UCSD-AML1 (cell line): ENCODE data around the gene TNNI3.
"Not testable (repeated sequence)": the region's sequence is repeated elsewhere in the genome, so short reads cannot be mapped to it uniquely, and the experiment has no call there.

Experiments
- DNase-seq: peaks from one replicate; lab custom pipeline; 2025; ENCODE audit not compliant: unreplicated experiment; lab: John Stamatoyannopoulos, UW

TNNI3 gene

DNA sequence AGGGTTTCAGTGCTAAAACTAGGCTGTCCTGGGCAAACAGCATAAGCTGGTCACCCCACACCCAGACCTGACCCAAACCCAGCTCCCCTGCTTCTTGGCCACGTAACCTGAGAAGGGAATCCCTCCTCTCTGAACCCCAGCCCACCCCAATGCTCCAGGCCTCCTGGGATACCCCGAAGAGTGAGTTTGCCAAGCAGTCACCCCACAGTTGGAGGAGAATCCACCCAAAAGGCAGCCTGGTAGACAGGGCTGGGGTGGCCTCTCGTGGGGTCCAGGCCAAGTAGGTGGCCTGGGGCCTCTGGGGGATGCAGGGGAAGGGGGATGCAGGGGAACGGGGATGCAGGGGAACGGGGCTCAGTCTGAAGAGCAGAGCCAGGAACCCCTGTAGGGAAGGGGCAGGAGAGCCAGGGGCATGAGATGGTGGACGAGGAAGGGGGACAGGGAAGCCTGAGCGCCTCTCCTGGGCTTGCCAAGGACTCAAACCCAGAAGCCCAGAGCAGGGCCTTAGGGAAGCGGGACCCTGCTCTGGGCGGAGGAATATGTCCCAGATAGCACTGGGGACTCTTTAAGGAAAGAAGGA is 42.9 kb downstream of the TNNI3 start:
- DNase-seq = no peak

DNA sequence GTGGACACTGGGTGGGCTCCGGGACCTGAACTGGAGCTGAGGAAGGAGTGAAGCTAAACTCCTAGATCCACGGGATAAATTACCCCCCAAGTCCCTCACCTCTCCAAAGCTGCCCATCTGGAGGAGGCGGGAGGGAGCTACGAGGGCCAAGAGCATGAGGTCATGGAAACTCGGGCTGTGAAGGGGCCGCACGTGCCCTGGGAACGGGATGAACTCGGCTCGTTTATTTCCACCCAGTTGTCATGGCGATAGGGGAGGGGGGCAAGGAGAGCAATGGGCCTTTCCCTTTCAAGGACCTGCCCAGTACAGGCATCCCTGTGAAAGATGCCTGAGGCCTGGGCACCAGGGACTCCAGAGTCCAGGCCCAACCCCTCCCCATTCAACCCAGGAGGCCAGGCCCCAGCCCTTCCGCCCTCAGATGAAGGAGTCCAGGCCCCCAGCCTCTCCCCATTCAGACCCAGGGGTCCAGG is 43.9 kb downstream of the TNNI3 start:
- DNase-seq = no peak

DNA sequence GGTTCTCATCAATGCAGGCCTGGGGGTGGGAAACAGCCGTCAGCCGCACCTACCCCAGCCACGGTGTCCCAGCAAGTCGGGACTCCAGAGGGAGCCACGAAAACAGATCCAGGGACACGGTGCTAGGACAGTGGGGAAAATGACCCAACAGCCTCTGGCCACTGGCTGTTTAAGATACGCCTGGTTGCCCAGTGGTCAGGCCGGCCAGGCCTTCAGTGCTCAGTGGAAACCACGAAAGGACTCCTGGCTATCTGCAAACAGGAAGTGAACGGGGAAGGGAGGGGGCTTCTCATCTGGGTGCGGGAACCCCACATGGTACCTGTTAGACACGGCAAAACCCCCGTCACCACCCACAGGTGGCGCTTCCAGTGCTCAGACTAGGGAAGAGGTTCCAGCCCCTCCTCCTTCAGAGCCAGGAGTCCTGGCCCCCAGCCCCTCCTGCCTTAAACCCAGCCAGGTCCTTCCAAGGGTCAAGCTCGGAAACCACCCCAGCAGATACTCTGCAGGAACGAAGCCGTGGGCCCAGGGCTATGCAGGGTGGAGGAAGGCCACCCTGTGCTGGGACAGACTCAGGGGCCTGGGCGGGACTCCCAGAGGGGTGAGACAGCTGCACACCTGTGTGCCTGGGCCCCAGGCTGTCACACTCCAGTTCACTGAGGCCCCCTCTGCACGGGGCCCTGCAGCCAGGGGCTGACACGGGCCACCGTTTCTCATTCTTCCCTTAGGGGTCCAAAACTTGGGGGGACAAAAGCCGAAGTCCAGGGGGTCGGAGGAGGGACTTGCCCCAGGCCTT is 44.6 kb downstream of the TNNI3 start:
- DNase-seq = no peak

DNA sequence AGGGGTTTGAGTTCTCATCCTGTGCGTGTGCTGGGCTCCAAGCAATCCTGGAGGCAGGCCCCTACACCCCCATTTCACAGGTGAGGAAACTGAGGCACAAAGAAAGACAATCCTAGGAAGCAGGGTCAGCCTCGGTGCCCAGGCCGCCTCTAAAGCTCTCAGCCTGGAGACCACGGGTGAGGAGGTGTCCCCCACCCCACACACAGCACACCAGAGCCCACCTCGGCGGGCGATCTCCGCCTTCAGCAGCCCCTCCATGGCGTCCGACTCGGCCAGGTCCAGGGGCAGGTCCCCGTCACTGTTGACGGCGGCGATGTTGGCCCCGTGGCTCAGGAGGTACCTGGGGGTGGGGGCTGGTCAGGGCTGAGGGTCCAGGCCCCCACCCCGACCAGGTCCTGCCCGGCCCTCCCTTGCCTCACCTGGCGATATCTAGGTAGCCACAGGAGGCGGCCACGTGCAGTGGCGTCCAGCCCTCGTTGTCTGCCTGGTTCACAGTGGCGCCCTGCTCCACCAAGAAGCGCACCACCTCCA is 45.2 kb downstream of the TNNI3 start:
- DNase-seq = no peak

DNA sequence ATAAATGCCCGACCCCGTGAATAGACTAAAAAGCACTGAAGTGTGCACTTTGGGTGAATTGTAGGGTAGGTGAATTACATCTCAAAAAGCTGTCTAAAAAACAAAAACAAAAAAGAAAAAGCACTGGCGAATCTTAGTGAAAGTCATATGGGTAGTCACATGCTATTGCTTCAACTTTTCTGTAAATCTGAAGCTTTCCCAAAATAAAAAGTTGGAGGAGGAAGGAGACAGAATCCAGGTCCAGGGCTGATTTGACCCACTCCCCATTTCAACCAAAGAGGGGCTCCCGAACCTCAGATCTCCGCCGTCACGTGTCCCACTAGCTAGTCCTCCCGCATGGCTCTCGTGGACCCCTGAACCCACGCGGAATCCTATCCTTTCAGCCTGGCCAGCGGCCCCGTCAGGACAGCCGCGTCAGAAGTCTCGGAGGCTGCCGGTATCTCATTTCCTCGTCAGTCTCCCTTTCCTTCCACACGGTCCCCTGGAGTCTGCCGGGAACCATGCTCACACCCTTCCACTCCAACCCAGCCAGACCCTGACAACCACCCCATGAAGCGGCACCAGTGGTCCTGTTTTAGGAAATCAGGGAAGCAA is 46.2 kb downstream of the TNNI3 start:
- DNase-seq = no peak

DNA sequence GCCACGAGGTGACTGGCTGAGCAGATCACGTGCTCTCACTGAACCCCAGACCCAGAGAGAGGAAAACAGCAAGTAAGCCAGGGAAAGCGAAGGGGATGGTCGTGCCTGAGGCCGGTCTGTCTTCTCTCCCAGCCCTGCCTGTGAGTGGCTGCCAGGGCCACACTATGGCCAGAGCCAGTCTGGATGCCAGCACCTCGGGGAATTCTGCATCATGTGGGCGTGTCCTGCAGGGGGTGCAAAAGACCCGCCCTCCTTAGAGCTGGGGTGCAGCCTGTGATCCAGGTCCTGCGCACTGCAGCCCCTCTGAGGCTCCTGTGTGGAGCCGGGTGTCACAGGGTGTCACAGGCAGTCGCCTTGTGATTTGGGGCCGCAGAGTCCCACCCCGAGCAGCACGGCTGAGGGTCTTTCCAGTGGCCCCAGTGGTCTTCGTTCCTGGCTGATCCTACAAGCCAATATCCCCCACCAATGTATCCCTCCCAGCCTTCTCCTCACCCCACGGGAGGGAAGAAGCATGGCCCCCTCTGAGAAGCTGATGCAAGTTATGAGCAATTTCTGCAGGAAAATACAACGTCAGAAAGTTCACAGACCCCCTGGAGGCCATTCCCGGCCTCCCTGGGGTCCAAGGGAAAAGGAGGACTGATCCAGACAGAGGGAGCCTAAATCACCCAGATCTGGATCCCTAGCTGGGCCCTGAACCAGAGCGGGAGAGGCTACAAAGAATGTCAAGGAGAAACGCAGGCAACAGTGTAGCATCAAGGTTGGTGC is 47.8 kb downstream of the TNNI3 start:
- no peak for DNase-seq

DNA sequence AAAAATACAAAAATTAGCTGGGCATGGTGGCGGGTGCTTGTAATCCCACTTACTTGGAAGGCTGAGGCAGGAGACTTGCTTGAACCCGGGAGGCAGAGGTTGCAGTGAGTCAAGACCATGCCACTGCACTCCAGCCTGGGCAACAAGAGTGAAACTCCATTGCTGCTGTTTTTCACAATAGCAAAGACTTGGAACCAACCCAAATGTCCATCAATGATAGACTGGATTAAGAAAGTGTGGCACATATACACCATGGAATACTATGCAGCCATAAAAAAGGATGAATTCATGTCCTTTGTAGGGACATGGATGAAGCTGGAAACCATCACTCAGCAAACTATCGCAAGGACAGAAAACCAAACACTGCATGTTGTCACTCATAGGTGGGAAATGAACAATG is 50.3 kb downstream of the TNNI3 start:
- not testable (repeated sequence) for DNase-seq

DNA sequence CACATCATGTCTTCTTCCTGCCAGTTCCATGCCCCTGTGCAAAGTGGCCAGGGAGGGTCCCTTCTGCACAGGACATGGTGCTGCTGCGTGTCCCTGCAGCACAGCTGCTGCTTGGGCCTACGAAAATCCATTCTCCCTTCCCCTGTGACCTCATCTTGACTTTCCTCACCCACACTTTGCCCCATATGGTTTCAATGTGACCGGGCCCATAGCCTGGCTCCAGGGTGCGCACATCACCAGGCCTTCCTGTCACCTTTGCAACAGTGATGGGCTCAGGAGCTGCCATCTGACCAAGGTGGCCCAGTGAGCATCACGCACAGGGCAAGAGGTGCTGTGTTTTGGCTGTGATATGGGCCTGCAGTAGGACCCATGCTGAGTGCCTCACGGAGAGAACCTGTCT is 50.9 kb downstream of the TNNI3 start:
- no peak for DNase-seq

DNA sequence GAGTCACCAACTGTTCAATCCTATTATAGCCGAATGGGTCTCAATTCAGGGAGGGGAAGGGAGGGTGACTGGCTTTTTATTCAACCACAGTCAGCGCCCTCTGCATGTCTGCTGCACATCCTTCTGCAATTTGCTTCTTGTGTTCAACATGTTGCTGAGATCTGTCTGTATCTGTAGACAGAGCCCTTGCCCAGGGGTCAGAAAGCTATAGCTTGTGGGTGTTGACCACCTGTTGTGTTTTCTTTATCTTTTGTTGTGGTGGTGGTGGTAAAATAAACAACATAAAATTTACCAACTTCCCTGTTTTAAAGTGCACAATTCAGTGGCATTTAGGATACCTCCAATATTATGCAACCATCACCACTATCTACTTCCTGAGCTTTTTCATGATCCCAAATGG is 52.3 kb downstream of the TNNI3 start:
- no peak for DNase-seq

DNA sequence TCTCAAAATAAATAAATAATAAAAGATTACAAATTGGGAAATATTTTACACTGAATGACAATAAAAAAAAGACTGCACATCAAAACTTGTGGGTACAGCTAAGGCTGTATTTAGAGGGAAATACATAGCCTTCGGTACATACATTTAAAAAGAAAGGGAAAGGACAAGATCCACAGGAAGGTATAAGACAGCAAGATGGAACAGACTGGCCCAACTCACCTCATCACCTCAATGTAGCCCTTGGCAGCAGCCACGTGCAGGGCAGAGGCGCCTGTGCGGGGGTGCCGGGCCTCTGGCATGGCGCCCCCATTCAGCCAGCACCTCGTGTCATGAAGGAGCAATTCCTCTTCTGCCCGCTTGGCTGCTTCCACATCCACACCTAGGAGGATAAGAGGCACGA is 54.3 kb downstream of the TNNI3 start:
- DNase-seq = no peak
